ENCODE measurements around the gene CEND1.

DNA sequence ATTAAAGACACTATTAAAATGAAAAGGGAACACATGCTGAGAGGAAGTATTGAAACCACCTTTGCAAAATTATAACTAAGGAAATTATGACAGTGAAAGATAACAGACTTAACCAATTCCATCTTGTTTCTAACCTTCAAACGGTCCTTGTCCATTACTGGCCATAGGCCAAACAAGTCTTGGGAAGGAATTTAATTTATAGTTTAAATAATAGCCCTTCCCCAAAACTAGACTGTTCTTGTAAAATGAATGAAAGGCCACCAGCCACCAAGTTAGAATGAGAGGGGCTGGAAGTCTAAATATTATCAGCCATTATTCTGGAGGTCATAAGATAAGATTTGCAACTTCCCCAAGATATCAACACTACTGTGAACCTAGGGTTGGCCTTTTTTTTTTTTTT lies 44.5 kb downstream of the CEND1 start:
- TF ChIP-seq GATA2 (IDR thresholded peaks at IDR 0.05; ENCODE audit: low read depth, low read length) (no peak), GATA3 (IDR thresholded peaks at IDR 0.05; ENCODE audit: low read depth, low read length) (no peak)

Data from SH-SY5Y (cell line).